HepG2 (cell line): ENCODE measurements around the gene NOL4L. TPM values are rescaled to one million over a fixed set of nuclear protein-coding genes. Genes with fewer than 3 reads are reported as not detected.
A peak's percentile ranks its signal among the peaks of the same experiment; 100 is the strongest.

ENCODE experiments used
- ETV6 ChIP-seq: sonication (generic); formaldehyde crosslinking; conservative IDR thresholded peaks from 2 replicates; pipeline ENCODE4 v1.4.0; 2020; ENCODE audit warnings: missing genetic modification reagents
- MIER2 ChIP-seq: IDR thresholded peaks from 2 replicates; pipeline ENCODE4 v1.6.1; 2016; ENCODE audit warnings: missing biosample characterization, missing genetic modification reagents
- MXI1 ChIP-seq: IDR thresholded peaks from 3 replicates; pipeline ENCODE4 v1.6.1; 2012; ENCODE audit warnings: low read depth, low read length, inconsistent platforms, borderline replicate concordance
- PCBP2 ChIP-seq: fragments of 200-400 bp; formaldehyde crosslinking; optimal IDR thresholded peaks from 2 replicates; pipeline ENCODE3; 2018; ENCODE audit warnings: low read length, low read depth; ENCODE audit not compliant: poor library complexity, severe bottlenecking
- ZIK1 ChIP-seq: sonication (generic); formaldehyde crosslinking; IDR thresholded peaks from 2 replicates; pipeline ENCODE4 v1.5.0; 2020; ENCODE audit warnings: mild to moderate bottlenecking, low read depth, missing genetic modification reagents, borderline replicate concordance
- ZNF121 ChIP-seq: sonication (generic); formaldehyde crosslinking; IDR thresholded peaks from 2 replicates; pipeline ENCODE4 v1.5.0; 2020; ENCODE audit warnings: mild to moderate bottlenecking, missing genetic modification reagents
- ZNF44 ChIP-seq: sonication (generic); formaldehyde crosslinking; IDR thresholded peaks from 2 replicates; pipeline ENCODE4 v1.5.1; 2020; ENCODE audit warnings: mild to moderate bottlenecking, missing genetic modification reagents
- ZNF577 ChIP-seq: sonication (generic); formaldehyde crosslinking; IDR thresholded peaks from 2 replicates; pipeline ENCODE4 v1.4.0; 2020; ENCODE audit warnings: mild to moderate bottlenecking, low read depth, missing genetic modification reagents, borderline replicate concordance
- ZNF737 ChIP-seq: sonication (generic); formaldehyde crosslinking; IDR thresholded peaks from 2 replicates; pipeline ENCODE4 v1.5.0; 2020; ENCODE audit warnings: missing genetic modification reagents, mild to moderate bottlenecking, borderline replicate concordance
- polyA plus RNA-seq, 8 experiments: library from polyadenylated mRNA; depleted of rRNA in 3 of 8; stranded (reverse) in 7 of 8; unstranded in 1 of 8; fragments of >200 nt; fragmentation: Illumina TruSeq in 4 of 8; extraction: Trizol in 4 of 8; gene quantifications; 2 replicates each; pipeline versions ENCODE4 v1.2.1 to v1.2.3, GENCODE V29; 2011 to 2016; ENCODE audit warnings: low read depth in 4 of 8, missing spikeins in 1 of 8, mixed read lengths in 1 of 8; ENCODE audit not compliant: insufficient read depth in 1 of 8
- total RNA-seq, 5 experiments: library from RNA; depleted of rRNA; stranded (reverse); fragments of >200 nt; fragmentation: Illumina TruSeq; extraction: Trizol; gene quantifications; 2 replicates each; pipeline ENCODE4 v1.2.3, GENCODE V29; 2016; ENCODE audit warnings: low read depth in 1 of 5
- TF ChIP-seq, protein P1 (sequence below): IDR thresholded peaks from 2 replicates; pipeline ENCODE4 v1.6.1; 2018; ENCODE audit warnings: missing genetic modification reagents
- TF ChIP-seq, protein P2 (sequence below): sonication (generic); formaldehyde crosslinking; IDR thresholded peaks from 2 replicates; pipeline ENCODE4 v1.4.0; 2020; ENCODE audit warnings: missing genetic modification reagents, low read depth, mild to moderate bottlenecking, borderline replicate concordance

Gene NOL4L
- total and polyA plus RNA-seq, 2 of the 13 experiments (the other 11 are each of a cell fraction or from before 2014, with no cell fraction given), result 16.6 to 35.4 TPM

DNA sequence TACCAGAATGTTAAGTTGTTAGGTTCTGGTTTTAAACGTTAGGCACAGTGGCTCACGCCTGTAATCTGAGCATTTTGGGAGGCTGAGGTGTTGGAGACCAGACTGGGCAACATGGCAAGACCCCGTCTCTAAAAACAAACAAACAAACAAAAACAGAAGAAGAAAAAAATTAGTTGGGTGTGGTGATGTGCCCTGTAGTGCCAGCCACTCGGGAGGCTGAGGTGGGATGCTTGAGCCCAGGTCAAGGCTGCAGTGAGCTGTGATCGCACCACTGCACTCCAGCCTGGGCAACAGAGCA lies 19.4 kb downstream of the NOL4L start (continued):
- TF ChIP-seq ZNF121 (CRISPR knock-in tag) (peak; percentile 88), MIER2 (no peak), ZIK1 (CRISPR knock-in tag) (0 out of 2 replicates have a peak, but pooled peaks have one; percentile 6), ZNF44 (CRISPR knock-in tag) (no peak), ZNF577 (CRISPR knock-in tag) (no peak), MXI1 (no peak), ETV6 (CRISPR knock-in tag) (0 out of 2 replicates have a peak, but pooled peaks have one; percentile 0), ZNF737 (CRISPR knock-in tag) (no peak), PCBP2 (no peak)
- TF ChIP-seq, protein P1, sequence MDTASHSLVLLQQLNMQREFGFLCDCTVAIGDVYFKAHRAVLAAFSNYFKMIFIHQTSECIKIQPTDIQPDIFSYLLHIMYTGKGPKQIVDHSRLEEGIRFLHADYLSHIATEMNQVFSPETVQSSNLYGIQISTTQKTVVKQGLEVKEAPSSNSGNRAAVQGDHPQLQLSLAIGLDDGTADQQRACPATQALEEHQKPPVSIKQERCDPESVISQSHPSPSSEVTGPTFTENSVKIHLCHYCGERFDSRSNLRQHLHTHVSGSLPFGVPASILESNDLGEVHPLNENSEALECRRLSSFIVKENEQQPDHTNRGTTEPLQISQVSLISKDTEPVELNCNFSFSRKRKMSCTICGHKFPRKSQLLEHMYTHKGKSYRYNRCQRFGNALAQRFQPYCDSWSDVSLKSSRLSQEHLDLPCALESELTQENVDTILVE (CRISPR knock-in tag), result no peak
- TF ChIP-seq, protein P2, sequence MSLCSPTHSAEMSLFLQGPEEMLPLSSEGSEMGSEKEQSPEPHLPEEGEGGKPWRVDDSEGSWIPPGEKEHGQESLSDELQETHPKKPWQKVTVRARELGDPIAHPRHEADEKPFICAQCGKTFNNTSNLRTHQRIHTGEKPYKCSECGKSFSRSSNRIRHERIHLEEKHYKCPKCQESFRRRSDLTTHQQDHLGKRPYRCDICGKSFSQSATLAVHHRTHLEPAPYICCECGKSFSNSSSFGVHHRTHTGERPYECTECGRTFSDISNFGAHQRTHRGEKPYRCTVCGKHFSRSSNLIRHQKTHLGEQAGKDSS (CRISPR knock-in tag), result no peak
